GM12873 (cell line): ENCODE results near the gene DLK1.

Source experiments
- TF ChIP-seq, protein P1 (sequence below): IDR thresholded peaks from 2 replicates; pipeline ENCODE4 v1.5.1; 2012; ENCODE audit warnings: low read depth, mild to moderate bottlenecking, moderate library complexity, low read length, control low read depth; ENCODE audit not compliant: insufficient read depth; ENCODE audit errors: missing control alignments

DLK1 gene

GRCh38 chr14:100785338-100785615, 58.6 kb downstream of the DLK1 start:
- TF ChIP-seq, protein P1, sequence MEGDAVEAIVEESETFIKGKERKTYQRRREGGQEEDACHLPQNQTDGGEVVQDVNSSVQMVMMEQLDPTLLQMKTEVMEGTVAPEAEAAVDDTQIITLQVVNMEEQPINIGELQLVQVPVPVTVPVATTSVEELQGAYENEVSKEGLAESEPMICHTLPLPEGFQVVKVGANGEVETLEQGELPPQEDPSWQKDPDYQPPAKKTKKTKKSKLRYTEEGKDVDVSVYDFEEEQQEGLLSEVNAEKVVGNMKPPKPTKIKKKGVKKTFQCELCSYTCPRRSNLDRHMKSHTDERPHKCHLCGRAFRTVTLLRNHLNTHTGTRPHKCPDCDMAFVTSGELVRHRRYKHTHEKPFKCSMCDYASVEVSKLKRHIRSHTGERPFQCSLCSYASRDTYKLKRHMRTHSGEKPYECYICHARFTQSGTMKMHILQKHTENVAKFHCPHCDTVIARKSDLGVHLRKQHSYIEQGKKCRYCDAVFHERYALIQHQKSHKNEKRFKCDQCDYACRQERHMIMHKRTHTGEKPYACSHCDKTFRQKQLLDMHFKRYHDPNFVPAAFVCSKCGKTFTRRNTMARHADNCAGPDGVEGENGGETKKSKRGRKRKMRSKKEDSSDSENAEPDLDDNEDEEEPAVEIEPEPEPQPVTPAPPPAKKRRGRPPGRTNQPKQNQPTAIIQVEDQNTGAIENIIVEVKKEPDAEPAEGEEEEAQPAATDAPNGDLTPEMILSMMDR: no peak

DNA sequence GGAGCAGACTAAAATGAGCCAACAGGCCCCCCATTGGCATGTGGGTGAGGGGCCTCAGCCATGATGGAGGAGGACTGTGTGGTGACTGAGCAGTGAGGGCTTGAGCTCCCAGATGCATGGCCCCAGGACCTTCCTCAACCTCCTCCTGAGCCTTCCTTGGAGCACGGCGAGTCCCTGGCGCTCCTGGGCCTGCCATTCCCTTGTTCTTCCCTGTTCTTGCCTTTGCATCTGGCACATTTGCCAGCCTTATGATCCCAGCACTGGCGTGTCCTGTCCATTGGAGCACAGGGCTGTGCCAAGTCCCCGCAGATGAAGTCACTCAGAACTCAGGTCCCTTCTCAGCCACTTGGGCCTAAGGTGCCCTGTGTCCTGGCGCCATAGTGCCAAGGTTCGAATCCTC, 58.9 kb downstream of the DLK1 start:
- TF ChIP-seq, protein P1: no peak

DNA sequence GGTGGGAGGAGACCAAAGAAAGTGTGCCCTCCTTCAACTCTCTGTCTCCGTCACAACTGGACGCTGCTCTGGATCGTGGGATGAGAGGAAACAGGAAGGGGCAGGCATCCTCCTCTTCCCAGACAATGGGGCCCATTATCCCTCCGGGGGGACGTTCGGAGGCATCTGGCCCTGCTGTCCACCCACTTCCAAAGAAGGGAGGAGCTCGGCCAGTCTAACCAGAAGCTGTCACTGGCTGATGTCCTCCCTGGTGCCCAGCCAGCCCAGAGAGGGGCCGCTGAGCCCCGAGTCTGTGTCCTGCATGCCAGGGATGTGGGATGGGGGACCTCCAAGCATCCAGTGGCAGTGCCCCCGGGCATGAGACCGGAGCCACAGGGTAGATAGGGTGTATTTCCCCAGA, 59.4 kb downstream of the DLK1 start:
- TF ChIP-seq, protein P1: no peak

DNA sequence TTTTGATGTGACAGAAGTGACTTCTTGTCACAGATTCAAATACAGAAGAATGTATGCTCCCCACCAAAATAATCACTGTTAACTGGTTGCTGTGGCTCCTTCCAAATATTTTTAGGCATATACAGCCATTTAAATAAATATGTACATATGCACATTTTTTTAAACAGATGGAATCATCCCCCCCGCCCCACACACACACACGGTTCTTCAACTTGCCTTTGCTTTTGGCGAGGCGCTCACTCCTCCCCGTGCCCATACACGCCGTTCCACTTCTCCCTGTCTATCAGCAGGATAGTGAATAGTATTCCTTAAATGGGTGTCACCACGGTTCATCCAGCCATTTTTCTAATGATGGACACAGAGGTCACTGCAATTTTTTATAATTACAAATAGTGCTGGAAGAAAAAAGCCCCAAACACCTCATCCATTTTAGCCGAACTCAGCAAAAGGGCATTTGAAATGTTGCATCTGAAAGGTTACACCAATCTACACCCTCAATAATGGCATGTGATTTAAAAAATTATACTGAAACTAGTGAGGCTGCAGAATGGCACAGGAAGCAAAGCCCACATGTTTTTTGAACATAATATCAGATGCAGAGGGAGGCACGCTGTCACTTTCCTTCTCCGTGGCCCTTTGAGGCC, 60.0 kb downstream of the DLK1 start:
- TF ChIP-seq, protein P1: no peak

DNA sequence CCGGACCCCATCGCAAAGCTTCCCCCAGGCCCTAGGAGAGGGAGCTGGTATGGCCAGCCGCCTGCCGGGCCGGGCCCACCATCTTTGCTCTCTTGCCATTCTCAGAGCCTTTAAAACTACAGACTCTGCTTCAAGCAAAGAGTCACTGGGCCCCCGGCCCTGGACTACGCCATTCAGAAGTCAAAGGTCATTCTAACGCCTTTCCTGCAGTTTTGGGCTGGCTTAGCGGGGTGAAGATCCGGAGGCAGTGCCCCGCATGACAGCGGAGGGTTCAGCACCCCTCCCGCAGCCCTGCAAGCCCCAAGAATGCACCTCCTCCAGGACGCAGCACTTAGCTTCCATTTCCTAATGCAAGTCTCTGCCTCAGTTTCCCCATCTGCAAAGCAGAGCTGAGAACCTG, 61.0 kb downstream of the DLK1 start:
- TF ChIP-seq, protein P1: no peak
